Activated CD8-positive, alpha-beta memory T cell treated with anti-CD3 and anti-CD28 coated beads for 1 hour (primary cell): ENCODE measurements around the gene AIF1.
A peak's percentile ranks its signal among the peaks of the same experiment; 100 is the strongest.

Experiments used
- DNase-seq, 2 donors: peaks; one replicate each; pipeline ENCODE4 v3.0.0-alpha.2; 2020; ENCODE audit warnings: low read depth in 1 of 2; ENCODE audit errors: extremely low read depth in 1 of 2

The AIF1 gene

GRCh38 chr6:31620586-31621319 is 5.7 kb downstream of the AIF1 start, which contains the start of gene PRRC2A:
TSS of gene PRRC2A (plus strand) at chr6:31620715. CDS start at chr6:31622790, 2,075 bp downstream.
- peak in 1 of 2 donors; percentile 84 for DNase-seq

DNA sequence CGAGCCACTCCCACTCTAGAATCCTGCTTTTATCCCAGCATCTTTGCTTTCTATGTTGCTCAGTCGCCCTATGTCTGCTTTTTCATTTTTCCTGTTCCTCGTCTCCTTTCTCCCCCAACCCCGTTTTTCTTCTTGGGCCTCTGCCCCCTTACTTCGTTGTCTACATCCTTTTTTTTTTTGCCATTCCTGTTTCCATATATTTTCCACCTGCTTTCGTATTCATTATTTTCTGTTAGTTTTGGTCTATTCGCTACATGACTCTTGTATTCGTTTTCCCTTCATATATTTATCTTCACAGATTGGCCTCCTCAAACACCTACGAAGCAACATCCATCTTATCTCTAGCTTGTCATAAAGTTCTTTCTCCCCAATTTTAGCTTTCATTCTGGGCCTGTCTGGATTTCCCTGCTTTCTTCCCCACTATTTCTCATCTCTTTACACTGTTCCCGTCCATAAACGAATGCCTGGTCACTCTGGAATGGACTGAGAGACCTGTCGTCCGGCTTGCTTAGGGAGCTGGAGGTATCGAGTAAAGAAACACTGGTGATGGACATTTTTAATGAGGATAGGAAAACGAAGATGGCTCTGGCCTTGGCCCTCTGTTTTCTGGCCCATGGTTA is 6.4 kb downstream of the AIF1 start:
- no peak for DNase-seq

GRCh38 chr6:31621991-31622390 is 7.0 kb downstream of the AIF1 start:
- DNase-seq: no peak

DNA sequence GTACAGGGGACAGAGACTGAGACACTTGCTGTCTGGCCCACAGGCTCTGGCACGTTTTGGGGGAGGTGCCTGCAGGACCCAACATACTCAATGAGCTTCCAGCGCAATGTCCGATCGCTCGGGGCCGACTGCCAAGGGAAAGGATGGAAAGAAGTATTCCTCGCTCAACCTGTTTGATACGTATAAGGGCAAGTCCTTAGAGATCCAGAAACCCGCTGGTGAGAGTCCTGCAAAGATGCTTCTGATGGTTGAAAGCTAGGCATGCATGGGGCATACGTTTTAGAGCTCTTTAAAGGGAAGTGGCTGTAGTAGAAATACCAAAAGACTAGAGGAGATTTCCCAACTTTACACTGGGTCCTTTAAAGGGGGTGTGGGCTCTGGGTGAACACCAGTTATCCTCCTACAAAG is 7.7 kb downstream of the AIF1 start:
- DNase-seq: no peak

DNA sequence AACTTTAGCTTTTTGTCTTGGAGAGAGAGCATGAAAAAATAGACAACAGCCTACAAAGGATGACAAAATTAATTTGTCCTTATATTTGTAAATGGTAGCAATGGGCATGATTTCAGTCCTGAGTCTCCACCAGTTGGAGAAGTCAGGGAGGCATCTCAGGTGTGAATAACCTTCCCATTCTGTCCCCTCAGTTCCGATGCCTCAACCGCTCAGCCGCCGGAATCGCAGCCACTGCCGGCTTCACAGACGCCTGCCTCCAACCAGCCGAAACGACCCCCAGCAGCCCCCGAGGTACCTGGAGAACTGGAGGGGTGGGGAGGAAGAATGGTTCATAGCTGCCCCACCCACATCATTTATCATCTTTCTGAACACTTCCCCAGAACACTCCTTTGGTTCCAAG is 9.0 kb downstream of the AIF1 start:
- no peak for DNase-seq

DNA sequence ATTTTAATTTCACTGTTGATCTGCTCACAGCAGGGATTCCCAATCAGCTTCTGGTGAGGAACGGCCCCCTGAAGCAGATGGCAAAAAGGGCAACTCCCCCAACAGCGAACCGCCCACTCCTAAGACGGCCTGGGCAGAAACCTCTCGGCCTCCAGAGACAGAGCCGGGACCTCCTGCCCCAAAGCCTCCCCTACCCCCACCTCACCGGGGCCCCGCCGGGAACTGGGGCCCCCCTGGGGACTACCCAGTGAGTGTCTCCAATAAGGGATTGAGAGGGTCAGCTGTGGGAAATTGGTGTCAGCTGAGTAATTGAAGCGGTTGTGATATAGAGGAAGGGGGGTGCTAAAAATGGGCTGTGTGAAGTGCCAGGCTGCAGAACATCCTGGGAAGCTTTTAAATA is 11.9 kb downstream of the AIF1 start:
- DNase-seq: no peak

GRCh38 chr6:31627690-31628287 is 12.8 kb downstream of the AIF1 start:
- no peak for DNase-seq

DNA sequence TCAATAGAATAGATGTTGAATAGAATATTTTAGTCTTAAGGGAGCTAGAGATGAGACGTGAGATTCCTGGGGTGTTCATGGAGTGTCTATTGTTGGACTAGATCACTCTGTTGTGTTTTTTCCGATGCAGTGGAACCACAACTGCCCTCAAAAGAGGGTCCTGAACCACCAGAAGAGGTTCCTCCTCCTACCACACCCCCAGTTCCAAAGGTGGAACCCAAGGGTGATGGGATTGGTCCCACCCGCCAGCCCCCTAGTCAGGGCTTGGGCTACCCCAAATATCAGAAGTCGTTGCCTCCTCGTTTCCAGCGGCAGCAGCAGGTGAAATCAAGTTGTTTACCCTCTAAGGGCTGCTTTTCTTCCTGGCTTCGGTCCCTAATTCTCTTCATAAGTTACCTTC is 14.0 kb downstream of the AIF1 start:
- DNase-seq: no peak

DNA sequence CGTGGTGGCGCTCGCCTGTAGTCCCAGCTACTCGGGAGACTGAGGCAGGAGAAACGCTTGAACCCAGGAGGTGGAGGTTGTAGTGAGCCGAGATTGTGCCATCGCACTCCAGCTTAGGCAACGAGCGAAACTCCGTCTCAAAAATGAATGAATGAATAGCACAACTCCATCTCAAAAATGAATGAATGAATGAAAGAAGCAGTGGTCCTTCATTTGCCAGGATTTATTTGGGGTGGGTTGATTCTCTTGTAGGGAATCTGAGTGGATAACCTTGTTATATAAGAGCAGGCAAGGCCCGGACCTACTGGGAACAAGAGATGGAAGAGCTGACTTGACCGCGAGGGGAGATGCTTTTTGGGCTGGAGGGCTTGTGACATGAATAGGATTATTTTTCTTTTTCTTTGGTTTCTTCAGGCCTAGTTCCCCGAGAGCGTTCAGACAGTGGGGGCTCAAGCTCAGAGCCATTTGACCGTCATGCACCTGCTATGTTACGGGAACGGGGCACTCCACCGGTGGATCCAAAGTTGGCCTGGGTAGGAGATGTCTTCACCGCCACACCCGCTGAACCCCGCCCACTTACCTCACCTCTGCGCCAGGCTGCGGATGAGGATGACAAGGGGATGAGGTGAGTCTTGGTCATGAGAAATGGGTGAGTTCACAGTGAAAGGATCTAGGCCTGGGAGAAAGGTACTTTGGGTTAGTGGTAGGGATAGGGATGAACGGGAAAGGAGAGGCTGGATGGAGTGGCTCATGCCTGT is 15.3 kb downstream of the AIF1 start:
- no peak for DNase-seq

GRCh38 chr6:31631209-31631608 is 16.2 kb downstream of the AIF1 start:
- no peak for DNase-seq

- DNase-seq: no peak
Measured at GRCh38 chr6:31631681-31632278, 16.7 kb downstream of the AIF1 start.

DNA sequence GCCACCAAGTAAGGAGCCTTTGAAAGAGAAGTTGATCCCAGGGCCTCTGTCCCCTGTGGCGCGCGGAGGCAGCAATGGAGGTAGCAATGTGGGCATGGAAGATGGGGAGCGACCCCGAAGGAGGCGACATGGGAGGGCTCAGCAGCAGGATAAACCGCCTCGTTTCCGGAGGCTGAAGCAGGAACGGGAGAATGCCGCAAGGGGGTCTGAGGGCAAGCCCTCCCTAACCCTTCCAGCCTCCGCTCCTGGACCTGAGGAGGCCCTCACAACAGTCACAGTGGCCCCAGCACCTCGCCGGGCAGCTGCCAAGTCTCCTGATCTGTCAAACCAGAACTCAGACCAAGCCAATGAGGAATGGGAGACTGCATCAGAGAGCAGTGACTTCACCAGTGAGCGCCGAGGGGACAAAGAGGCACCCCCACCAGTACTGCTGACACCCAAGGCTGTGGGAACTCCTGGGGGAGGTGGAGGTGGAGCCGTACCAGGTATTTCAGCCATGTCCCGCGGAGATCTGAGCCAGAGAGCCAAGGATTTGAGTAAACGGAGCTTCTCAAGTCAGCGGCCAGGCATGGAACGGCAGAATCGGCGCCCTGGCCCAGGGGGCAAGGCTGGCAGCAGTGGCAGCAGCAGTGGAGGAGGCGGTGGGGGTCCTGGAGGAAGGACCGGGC is 17.4 kb downstream of the AIF1 start:
- DNase-seq: no peak

DNA sequence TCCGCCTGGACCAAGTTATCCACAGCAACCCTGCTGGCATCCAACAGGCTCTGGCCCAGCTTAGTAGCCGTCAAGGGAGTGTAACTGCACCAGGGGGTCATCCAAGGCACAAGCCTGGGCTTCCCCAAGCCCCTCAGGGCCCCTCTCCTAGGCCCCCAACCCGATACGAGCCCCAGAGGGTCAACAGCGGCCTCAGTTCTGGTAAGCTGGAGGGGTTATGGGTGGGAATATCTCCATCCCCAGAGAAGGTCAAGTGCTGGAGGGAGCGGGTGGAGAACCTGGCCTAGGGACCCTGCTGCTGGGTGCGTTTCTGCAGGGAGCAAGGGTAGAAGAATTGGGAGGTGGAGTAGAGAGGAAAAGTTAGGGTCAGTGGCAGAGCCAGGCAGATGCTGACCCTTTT is 18.4 kb downstream of the AIF1 start:
- DNase-seq: no peak

DNA sequence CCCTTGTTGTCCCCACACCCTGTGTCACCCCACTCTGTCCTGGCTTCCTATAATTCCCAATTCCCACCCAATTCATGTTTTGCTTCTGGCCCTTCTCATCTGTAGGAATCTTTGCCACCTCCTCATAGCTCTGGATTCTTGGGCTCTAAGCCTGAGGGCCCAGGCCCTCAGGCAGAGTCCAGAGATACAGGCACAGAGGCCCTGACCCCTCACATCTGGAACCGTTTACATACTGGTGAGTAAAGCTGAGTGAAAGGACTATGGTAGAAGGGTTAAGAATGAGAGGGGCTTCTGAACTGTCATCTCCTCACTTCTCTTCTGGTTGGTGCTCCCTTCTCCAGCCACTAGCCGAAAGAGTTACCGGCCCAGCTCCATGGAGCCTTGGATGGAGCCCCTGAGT is 19.1 kb downstream of the AIF1 start:
- DNase-seq: no peak

DNA sequence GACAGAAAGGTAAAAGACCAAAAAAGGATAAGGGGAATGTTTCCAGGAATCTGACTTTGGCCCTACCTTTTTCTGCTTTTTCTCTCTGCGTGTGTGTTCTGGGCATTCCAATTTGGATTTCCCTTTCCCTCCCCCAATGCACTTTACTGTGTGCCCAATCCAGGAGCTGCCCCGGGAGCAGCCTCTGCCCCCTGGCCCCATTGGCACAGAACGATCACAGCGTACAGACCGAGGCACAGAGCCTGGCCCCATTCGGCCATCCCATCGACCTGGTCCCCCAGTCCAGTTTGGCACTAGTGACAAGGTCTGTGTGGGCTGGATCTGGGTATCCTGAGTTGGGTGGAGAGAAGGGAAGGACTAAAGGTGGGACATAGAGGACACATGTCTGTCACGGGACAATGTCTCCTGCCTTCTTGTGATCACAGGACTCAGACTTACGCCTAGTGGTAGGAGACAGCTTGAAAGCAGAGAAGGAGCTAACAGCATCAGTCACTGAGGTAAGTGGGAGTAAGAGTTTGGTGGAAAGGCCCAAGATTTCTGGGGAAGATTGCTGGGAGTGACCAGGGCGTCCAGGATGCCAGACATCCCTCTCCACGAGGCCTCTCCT is 20.0 kb downstream of the AIF1 start:
- DNase-seq: no peak

- DNase-seq: no peak
Measured at GRCh38 chr6:31636698-31637596, 21.9 kb downstream of the AIF1 start.

- DNase-seq: no peak
Measured at GRCh38 chr6:31639043-31639442, 24.0 kb downstream of the AIF1 start.

DNA sequence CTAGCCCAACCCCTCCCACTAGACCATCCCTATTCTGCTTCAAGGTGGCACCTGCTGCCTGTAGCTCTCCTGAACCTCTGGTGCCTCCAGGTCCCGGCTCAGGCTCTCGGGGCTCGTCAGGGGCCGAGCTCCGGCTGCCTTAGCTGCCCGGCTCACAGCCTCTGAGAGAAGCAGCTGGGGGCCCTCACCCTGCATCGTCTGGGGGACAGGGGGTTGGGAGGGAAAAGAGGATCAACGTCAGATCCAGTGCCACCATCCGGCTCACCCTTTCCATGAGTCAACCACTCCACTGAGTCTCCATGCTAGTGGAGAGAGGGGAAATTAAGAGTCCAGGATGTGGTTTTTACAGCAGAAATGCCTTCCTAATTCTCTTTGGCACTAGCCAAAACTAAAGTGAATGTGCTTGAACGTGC is 24.4 kb downstream of the AIF1 start:
- no peak for DNase-seq

DNA sequence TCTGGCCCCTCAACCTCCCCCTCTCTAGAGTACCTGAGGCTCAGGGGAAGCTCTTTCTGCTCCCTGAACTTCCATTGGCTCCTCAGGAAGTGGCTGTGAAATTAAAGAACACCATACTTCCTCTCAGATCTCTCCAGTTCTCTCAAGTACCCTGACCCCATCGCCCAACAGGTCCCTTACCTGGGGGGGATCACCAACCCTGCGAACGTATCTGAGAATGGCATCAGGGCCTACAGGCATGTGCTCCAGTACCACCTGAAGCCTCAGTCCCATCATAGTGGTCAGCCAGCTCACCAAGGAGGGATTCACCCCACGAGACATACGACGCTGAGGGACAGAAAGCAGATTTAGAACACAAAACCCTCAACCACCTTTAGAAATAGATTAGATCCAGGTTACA is 25.6 kb downstream of the AIF1 start:
- DNase-seq: no peak
